Neuronal stem cell (in vitro differentiated cells): ENCODE measurements around the gene POC1A.
A peak's percentile ranks its signal among the peaks of the same experiment; 100 is the strongest.

ENCODE experiments used
- DNase-seq: peaks from one replicate; pipeline ENCODE4 v3.0.0-alpha.2; 2013; ENCODE audit warnings: low spot score
- H2AFZ ChIP-seq: one replicate; pipeline ENCODE4 v1.6.1; 2013; ENCODE audit warnings: mild to moderate bottlenecking, low read length, inconsistent platforms
- H2AK5ac ChIP-seq: 2 replicates; pipeline ENCODE4 v1.6.1; 2013; ENCODE audit warnings: low read depth, mild to moderate bottlenecking, inconsistent platforms, low read length, moderate library complexity, mixed read lengths
- H2BK120ac ChIP-seq: 2 replicates; pipeline ENCODE4 v1.6.1; 2013; ENCODE audit warnings: low read depth, mild to moderate bottlenecking, inconsistent platforms, low read length, moderate library complexity, mixed read lengths
- H2BK12ac ChIP-seq: one replicate; pipeline ENCODE4 v1.6.1; 2013; ENCODE audit warnings: low read length, inconsistent platforms
- H2BK15ac ChIP-seq: 2 replicates; pipeline ENCODE4 v1.6.1; 2013; ENCODE audit warnings: mild to moderate bottlenecking, low read length, inconsistent platforms, mixed read lengths
- H2BK5ac ChIP-seq: one replicate; pipeline ENCODE4 v1.6.1; 2013; ENCODE audit warnings: inconsistent platforms, mild to moderate bottlenecking, low read length, moderate library complexity
- H3K14ac ChIP-seq: one replicate; pipeline ENCODE4 v1.6.1; 2013; ENCODE audit warnings: low read length, inconsistent platforms
- H3K18ac ChIP-seq: 2 replicates; pipeline ENCODE4 v1.6.1; 2013; ENCODE audit warnings: low read length, inconsistent platforms
- H3K23ac ChIP-seq: 2 replicates; pipeline ENCODE4 v1.6.1; 2013; ENCODE audit warnings: low read depth, mild to moderate bottlenecking, mixed read lengths, low read length, inconsistent platforms; ENCODE audit not compliant: poor library complexity
- H3K27ac ChIP-seq: replicated peaks from 3 replicates; pipeline ENCODE4 v1.5.1; 2013; ENCODE audit warnings: low read length, inconsistent platforms
- H3K27me3 ChIP-seq, 3 experiments: 2 replicates each; pipeline ENCODE4 v1.6.1; 2013; ENCODE audit warnings: low read length in 3 of 3, mild to moderate bottlenecking in 2 of 3, inconsistent platforms in 1 of 3, low read depth in 1 of 3, mixed read lengths in 1 of 3, moderate library complexity in 1 of 3; ENCODE audit not compliant: control insufficient read depth in 3 of 3, insufficient read depth in 3 of 3
- H3K36me3 ChIP-seq, 2 donors: replicated peaks in 1 of 2; 2 replicates each; pipeline ENCODE4 v1.6.1; 2013; ENCODE audit warnings: low read length in 2 of 2; ENCODE audit not compliant: control insufficient read depth in 2 of 2, insufficient read depth in 2 of 2
- H3K4ac ChIP-seq: 2 replicates; pipeline ENCODE4 v1.6.1; 2013; ENCODE audit warnings: inconsistent platforms, mild to moderate bottlenecking, low read length, moderate library complexity
- H3K4me1 ChIP-seq, 2 donors: 1 replicate in 1 of 2; 2 replicates in 1 of 2; pipeline ENCODE4 v1.6.1; 2013; ENCODE audit warnings: low read length in 2 of 2, low read depth in 1 of 2; ENCODE audit not compliant: control insufficient read depth in 2 of 2, insufficient read depth in 1 of 2
- H3K4me2 ChIP-seq: one replicate; pipeline ENCODE4 v1.6.1; 2013; ENCODE audit warnings: mild to moderate bottlenecking, low read length, inconsistent platforms; ENCODE audit not compliant: insufficient read depth, poor library complexity, severe bottlenecking
- H3K4me3 ChIP-seq, 2 donors: 2 replicates each; pipeline ENCODE4 v1.5.1; 2013; ENCODE audit warnings: low read length in 2 of 2, mild to moderate bottlenecking in 2 of 2, inconsistent platforms in 1 of 2, moderate library complexity in 1 of 2
- H3K79me1 ChIP-seq: one replicate; pipeline ENCODE4 v1.6.1; 2013; ENCODE audit warnings: low read depth, mild to moderate bottlenecking, inconsistent platforms, low read length, moderate library complexity
- H3K9ac ChIP-seq: one replicate; pipeline ENCODE4 v1.6.1; 2013; ENCODE audit warnings: mild to moderate bottlenecking, low read depth, low read length, inconsistent platforms; ENCODE audit not compliant: poor library complexity
- H3K9me3 ChIP-seq, 2 donors: replicated peaks in 1 of 2; 2 replicates each; pipeline versions ENCODE3 to v1.6.1; 2013; ENCODE audit warnings: low read length in 2 of 2, mild to moderate bottlenecking in 2 of 2, inconsistent platforms in 1 of 2, low read depth in 1 of 2, mixed read lengths in 1 of 2, moderate library complexity in 1 of 2; ENCODE audit not compliant: control insufficient read depth in 2 of 2, insufficient read depth in 1 of 2
- H4K8ac ChIP-seq: one replicate; pipeline ENCODE4 v1.6.1; 2013; ENCODE audit warnings: low read depth, mild to moderate bottlenecking, inconsistent platforms, low read length, moderate library complexity
- H4K91ac ChIP-seq: one replicate; pipeline ENCODE4 v1.6.1; 2013; ENCODE audit warnings: low read length, low read depth, mild to moderate bottlenecking, inconsistent platforms; ENCODE audit not compliant: poor library complexity
- WGBS, 2 donors: extraction: QIAGEN DNeasy Blood & Tissue Kit; methylation state at CpG; one replicate each; pipeline ENCODE4 v1.1.7; 2013; ENCODE audit warnings: missing lambda C conversion rate in 2 of 2, mixed read lengths in 1 of 2; ENCODE audit not compliant: insufficient read length in 2 of 2, insufficient replicate concordance in 1 of 2; ENCODE audit errors: extremely low coverage in 2 of 2; 5-methylcytosine and 5-hydroxymethylcytosine counted together

The POC1A gene

DNA sequence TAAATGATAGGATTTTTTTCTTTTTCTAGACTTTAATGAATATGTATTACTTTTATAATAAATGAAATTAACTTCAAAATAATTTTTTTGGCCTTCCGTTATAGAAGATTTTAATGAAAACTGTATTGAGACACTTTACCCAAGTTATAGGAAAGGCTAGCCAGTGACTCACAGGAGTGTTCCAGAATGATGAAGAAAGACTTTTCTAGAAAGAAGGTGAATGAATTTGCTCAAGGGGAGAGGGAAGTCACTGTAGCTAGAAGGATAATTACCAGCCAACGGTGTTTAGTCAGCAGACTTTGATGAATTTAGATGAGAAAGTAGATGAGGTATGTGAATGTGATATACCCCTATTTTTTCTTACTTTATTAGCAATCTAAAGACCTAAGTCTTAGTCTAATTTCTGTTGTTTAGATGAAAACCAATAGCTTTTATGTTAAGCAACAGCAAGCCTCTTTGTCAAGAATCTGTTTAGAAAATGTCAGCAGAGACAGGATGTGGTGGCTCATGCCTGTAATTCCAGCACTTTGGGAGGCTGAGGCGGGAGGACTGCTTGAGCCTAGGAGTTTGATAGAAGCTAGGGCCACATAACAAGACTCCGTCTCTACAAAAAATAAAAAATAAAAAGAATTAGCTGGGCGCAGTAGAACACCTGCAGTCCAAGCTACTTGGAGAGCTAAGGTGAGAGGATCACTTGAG lies 46.9 kb upstream of the POC1A start:
- Histone ChIP-seq H3K79me1 (peaks cover 8% of the 10 kb centered on the region), H4K8ac (no peak overlapping the region), H3K4me3 (no peak overlapping the region), H3K14ac (no peak overlapping the region), H2BK15ac (no peak overlapping the region), H3K9me3 (no peaks in the 10 kb centered on the region), H3K4me2 (no peak overlapping the region), H3K18ac (no peak overlapping the region), H3K4me1 (peaks cover 7 to 9% of the 10 kb centered on the region in 2 donors), H3K4ac (no peak overlapping the region), H4K91ac (no peak overlapping the region), H2AFZ (no peak overlapping the region), H2BK120ac (no peak overlapping the region), H3K36me3 (peaks cover 33 to 72% of the 10 kb centered on the region in 2 donors), H3K9ac (no peak overlapping the region), H3K27ac (no peak overlapping the region), H3K23ac (no peak overlapping the region), H2BK12ac (no peak overlapping the region), H2AK5ac (no peak overlapping the region), H2BK5ac (no peak overlapping the region), H3K27me3 (no peaks in the 10 kb centered on the region)
- no CpG with 5 or more reads among the region's 5 CpGs for WGBS, 2 donors
- DNase-seq = no peak

DNA sequence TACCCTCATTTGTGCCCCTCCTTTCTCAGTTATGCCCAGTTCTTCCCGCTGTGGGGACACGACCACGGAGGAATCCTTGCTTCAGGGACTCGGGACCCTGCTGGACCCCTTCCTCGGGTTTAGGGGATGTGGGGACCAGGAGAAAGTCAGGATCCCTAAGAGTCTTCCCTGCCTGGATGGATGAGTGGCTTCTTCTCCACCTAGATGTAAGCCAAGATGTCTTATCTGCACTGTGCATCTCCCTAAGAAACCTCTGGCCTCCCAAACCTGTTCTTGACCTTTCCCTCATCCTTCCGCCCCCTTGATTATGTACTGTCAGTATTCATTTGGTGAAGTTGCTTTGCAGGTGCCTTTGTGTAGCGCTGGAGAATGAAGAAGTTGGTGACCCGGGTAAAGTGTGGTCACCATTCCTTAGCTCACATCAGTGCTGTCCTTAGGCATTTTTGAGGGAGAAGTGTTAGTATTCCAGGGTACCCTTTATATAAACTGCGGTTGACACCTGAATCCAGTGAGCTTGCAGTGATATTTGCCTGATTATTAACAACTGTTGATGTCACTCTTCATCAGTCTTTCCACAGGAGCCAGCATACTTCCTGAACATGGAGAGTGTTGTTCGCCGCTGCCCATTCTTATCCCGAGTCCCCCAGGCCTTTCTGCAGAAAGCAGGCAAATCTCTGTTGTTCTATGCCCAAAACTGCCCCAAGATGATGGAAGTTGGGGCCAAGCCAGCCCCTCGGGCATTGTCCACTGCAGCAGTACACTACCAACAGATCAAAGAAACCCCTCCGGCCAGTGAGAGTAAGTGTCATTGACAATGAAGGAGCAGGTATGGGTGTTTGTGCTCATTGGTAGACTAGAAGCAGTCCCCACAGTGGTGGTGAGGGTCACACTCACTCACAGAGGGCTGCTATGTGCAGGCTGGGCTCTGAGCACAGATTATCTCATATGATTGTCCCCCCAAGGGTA lies 44.7 kb upstream of the POC1A start:
- Histone ChIP-seq H3K79me1 (peaks cover 8% of the 10 kb centered on the region), H2BK12ac (no peak overlapping the region), H3K9me3 (no peaks in the 10 kb centered on the region), H3K27ac (no peak overlapping the region), H4K8ac (no peak overlapping the region), H2BK15ac (no peak overlapping the region), H3K4me1 (peaks cover 7 to 9% of the 10 kb centered on the region in 2 donors), H3K18ac (peak overlapping the region; percentile 95), H2AFZ (peak overlapping the region; percentile 96), H2BK5ac (peak overlapping the region; percentile 66), H3K14ac (peak overlapping the region; percentile 9), H3K4me3 (peak overlapping the region; percentile 72 to 96), H3K23ac (no peak overlapping the region), H3K27me3 (no peaks in the 10 kb centered on the region), H3K4ac (no peak overlapping the region), H2BK120ac (no peak overlapping the region), H4K91ac (no peak overlapping the region), H3K36me3 (peaks cover 16 to 50% of the 10 kb centered on the region in 2 donors), H2AK5ac (no peak overlapping the region), H3K9ac (peak overlapping the region; percentile 98), H3K4me2 (peak overlapping the region; percentile 93)
- no peak for DNase-seq
- no CpG with 5 or more reads among the region's 14 CpGs for WGBS, 2 donors

DNA sequence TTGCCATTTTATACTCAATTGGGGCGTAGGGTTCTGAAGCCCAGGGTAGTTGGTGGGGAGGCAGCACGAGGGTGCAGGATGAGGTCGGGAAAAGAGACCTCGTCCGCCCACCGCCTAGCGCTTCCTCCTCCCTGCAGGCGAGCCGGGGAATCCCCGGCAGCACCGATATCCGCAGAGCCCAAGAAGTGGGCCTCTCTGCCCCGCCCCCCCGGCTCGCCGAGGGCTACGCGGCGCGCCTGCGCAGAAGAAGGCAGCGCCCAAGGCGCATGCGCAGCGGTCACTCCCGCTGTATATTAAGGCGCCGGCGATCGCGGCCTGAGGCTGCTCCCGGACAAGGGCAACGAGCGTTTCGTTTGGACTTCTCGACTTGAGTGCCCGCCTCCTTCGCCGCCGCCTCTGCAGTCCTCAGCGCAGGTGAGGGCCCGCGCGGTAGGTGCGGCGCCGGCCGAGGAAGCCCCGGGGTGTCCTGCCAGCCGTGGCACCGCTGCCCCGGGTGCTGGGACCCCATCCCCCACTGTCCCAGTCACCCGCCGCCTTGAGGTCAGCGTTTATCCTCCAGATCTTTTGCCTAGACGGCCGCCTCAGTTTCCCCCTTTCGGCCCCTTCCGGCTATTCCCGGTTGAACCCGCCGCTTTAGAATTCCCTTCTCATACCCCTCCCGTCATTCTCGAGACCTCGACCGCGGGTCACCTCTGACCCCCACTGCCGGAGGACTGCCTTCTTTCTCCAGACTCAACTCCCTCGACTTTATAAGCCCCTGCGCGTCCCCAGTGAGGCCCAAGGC lies 43.8 kb upstream of the POC1A start, which contains the start of gene ALAS1:
ALAS1 (plus strand) TSS at position 319 of the 784 bp plus-strand sequence. CDS start 1,082 bp downstream, outside the sequence.
- H3K23ac ChIP-seq = peak within 1 kb of the TSS; percentile 98
- peak within 1 kb of the TSS; percentile 91 for H2BK5ac ChIP-seq
- H2BK15ac ChIP-seq = peak within 1 kb of the TSS; percentile 96
- peak within 1 kb of the TSS; percentile 56 for H4K91ac ChIP-seq
- peak within 1 kb of the TSS; percentile 43 for H4K8ac ChIP-seq
- H3K27ac ChIP-seq = peak within 1 kb of the TSS; percentile 68
- peak within 1 kb of the TSS; percentile 14 for H2BK12ac ChIP-seq
- H3K9ac ChIP-seq = peak within 1 kb of the TSS; percentile 98
- H2AK5ac ChIP-seq = peak within 1 kb of the TSS; percentile 1
- H3K4ac ChIP-seq = no peak within 1 kb of the TSS
- H3K27me3 ChIP-seq = no peaks in the 10 kb centered on the region
- H3K14ac ChIP-seq = peak within 1 kb of the TSS; percentile 58
- peak within 1 kb of the TSS; percentile 93 for H3K4me2 ChIP-seq
- H2AFZ ChIP-seq = peak within 1 kb of the TSS; percentile 96
- no peaks in the 10 kb centered on the region for H3K9me3 ChIP-seq
- peaks cover 7 to 9% of the 10 kb centered on the region in 2 donors for H3K4me1 ChIP-seq
- H2BK120ac ChIP-seq = no peak within 1 kb of the TSS
- peaks cover 8% of the 10 kb centered on the region for H3K79me1 ChIP-seq
- WGBS, 2 donors = no CpG with 5 or more reads among the region's 71 CpGs
- peak; percentile 94 for DNase-seq
- H3K18ac ChIP-seq = peak within 1 kb of the TSS; percentile 96
- H3K36me3 ChIP-seq = peaks cover 16 to 41% of the 10 kb centered on the region in 2 donors
- peak within 1 kb of the TSS; percentile 72 to 96 for H3K4me3 ChIP-seq
